H1 (cell line): ENCODE measurements around the gene COL10A1. TPM values are rescaled to one million over a fixed set of nuclear protein-coding genes. Genes with fewer than 3 reads are reported as not detected.

ENCODE experiments used
- CTCF ChIA-PET: fragments of 300-600 bp; sonication (Branson Sonifier 250); formaldehyde crosslinking; loops from one replicate; lab custom pipeline; 2021; ENCODE audit not compliant: partially characterized antibody; lab: Charles Lee
- POLR2A ChIA-PET: fragments of 300-600 bp; sonication (Branson Sonifier 250); formaldehyde crosslinking; loops from one replicate; lab custom pipeline; 2021; ENCODE audit warnings: inconsistent platforms; ENCODE audit not compliant: partially characterized antibody; lab: Charles Lee
- DNase-seq, 2 experiments: peaks; one replicate each; pipeline versions ENCODE4 v3.0.0 to v3.0.0-alpha.2; 2010 to 2022; ENCODE audit warnings: low spot score in 2 of 2, low read depth in 1 of 2, mixed read lengths in 1 of 2
- FAIRE-seq: peaks from 2 replicates; lab custom pipeline; 2011; peaks lifted over from hg19 to GRCh38; lab: Jason Lieb, UNC
- H2AFZ ChIP-seq: 2 replicates; pipeline ENCODE4 v1.8.1; 2012; ENCODE audit warnings: low read length, inconsistent platforms
- H2AK5ac ChIP-seq: 2 replicates; pipeline ENCODE4 v1.6.1; 2013; ENCODE audit warnings: low read depth, low read length
- H2BK120ac ChIP-seq: replicated peaks from 2 replicates; pipeline ENCODE3; 2013; ENCODE audit warnings: low read depth, low read length, inconsistent platforms
- H2BK12ac ChIP-seq: 2 replicates; pipeline ENCODE4 v1.6.1; 2013; ENCODE audit warnings: low read depth, low read length
- H2BK15ac ChIP-seq: 2 replicates; pipeline ENCODE4 v1.6.1; 2013; ENCODE audit warnings: low read length
- H2BK20ac ChIP-seq: 2 replicates; pipeline ENCODE4 v1.6.1; 2013; ENCODE audit warnings: low read length
- H2BK5ac ChIP-seq: 2 replicates; pipeline ENCODE4 v1.6.1; 2013; ENCODE audit warnings: low read depth, low read length
- H3K14ac ChIP-seq: 2 replicates; pipeline ENCODE4 v1.6.1; 2013; ENCODE audit warnings: inconsistent platforms; ENCODE audit not compliant: insufficient read length
- H3K18ac ChIP-seq: 2 replicates; pipeline ENCODE4 v1.6.1; 2013; ENCODE audit warnings: low read length; ENCODE audit errors: extremely low read depth
- H3K23ac ChIP-seq: 2 replicates; pipeline ENCODE4 v1.6.1; 2013; ENCODE audit warnings: inconsistent platforms; ENCODE audit not compliant: insufficient read length
- H3K23me2 ChIP-seq: 2 replicates; pipeline ENCODE4 v1.6.1; 2013; ENCODE audit warnings: low read depth, low read length
- H3K27ac ChIP-seq: 2 replicates; pipeline ENCODE4 v1.6.1; 2011; ENCODE audit warnings: low read depth, low read length, inconsistent platforms
- H3K27me3 ChIP-seq, 4 experiments: replicated peaks in 1 of 4; 1 replicate in 1 of 4; 2 replicates in 3 of 4; pipeline versions ENCODE4 v1.6.1 to v1.8.1; 2011 to 2013; ENCODE audit warnings: low read length in 3 of 4, mild to moderate bottlenecking in 3 of 4, inconsistent platforms in 2 of 4, mixed read lengths in 2 of 4, moderate library complexity in 1 of 4; ENCODE audit not compliant: control insufficient read depth in 3 of 4, insufficient read depth in 3 of 4; ENCODE audit errors: extremely low read depth in 1 of 4
- H3K36me3 ChIP-seq, 4 experiments: 2 replicates each; pipeline versions ENCODE4 v1.6.1 to v1.8.1; 2011 to 2013; ENCODE audit warnings: mild to moderate bottlenecking in 4 of 4, low read length in 3 of 4, moderate library complexity in 2 of 4, control low read depth in 1 of 4, inconsistent platforms in 1 of 4; ENCODE audit not compliant: insufficient read depth in 4 of 4, control insufficient read depth in 2 of 4
- H3K4ac ChIP-seq: replicated peaks from 2 replicates; pipeline ENCODE3; 2013; ENCODE audit warnings: low read length, low read depth, mixed read lengths, inconsistent platforms; ENCODE audit not compliant: insufficient read length
- H3K4me1 ChIP-seq, 4 experiments: replicated peaks in 1 of 4; 1 replicate in 1 of 4; 2 replicates in 3 of 4; pipeline versions ENCODE4 v1.6.1 to v1.8.1; 2011 to 2013; ENCODE audit warnings: low read length in 3 of 4, inconsistent platforms in 2 of 4, mixed read lengths in 1 of 4; ENCODE audit not compliant: insufficient read depth in 4 of 4, control insufficient read depth in 3 of 4
- H3K4me2 ChIP-seq, 2 experiments: 2 replicates each; pipeline versions ENCODE4 v1.6.1 to v1.8.1; 2011 to 2013; ENCODE audit warnings: low read depth in 2 of 2, low read length in 2 of 2, control low read depth in 1 of 2, inconsistent platforms in 1 of 2, mild to moderate bottlenecking in 1 of 2; ENCODE audit not compliant: insufficient read depth in 1 of 2
- H3K4me3 ChIP-seq, 4 experiments: fragments of 200-600, 300-600 bp in 1 of 4; sonication (generic), shearing (Covaris generic), sonication (Bioruptor Twin) in 1 of 4; 2 replicates each; pipeline versions ENCODE4 v1.5.1 to v1.8.1; 2011 to 2016; ENCODE audit warnings: low read length in 4 of 4, low read depth in 3 of 4, control low read depth in 2 of 4, inconsistent platforms in 2 of 4, mild to moderate bottlenecking in 2 of 4, mixed read lengths in 1 of 4, moderate library complexity in 1 of 4; ENCODE audit not compliant: insufficient read depth in 2 of 4; ENCODE audit errors: extremely low read depth in 1 of 4
- H3K56ac ChIP-seq: replicated peaks from 2 replicates; pipeline ENCODE3; 2013; ENCODE audit warnings: low read depth, mild to moderate bottlenecking, mixed read lengths, low read length, inconsistent platforms; ENCODE audit not compliant: insufficient read length
- H3K79me1 ChIP-seq: 2 replicates; pipeline ENCODE4 v1.6.1; 2013; ENCODE audit warnings: low read depth, low read length, control low read depth
- H3K79me2 ChIP-seq, 2 experiments: 2 replicates each; pipeline versions ENCODE4 v1.6.1 to v1.8.1; 2012 to 2013; ENCODE audit warnings: low read length in 2 of 2, mild to moderate bottlenecking in 2 of 2, inconsistent platforms in 1 of 2; ENCODE audit not compliant: insufficient read depth in 2 of 2, control insufficient read depth in 1 of 2
- H3K9ac ChIP-seq, 4 experiments: replicated peaks in 1 of 4; 1 replicate in 1 of 4; 2 replicates in 3 of 4; pipeline versions ENCODE4 v1.6.1 to v1.8.1; 2011 to 2013; ENCODE audit warnings: low read depth in 3 of 4, low read length in 3 of 4, control low read depth in 2 of 4, mild to moderate bottlenecking in 2 of 4, moderate library complexity in 2 of 4, inconsistent platforms in 1 of 4; ENCODE audit errors: extremely low read depth in 1 of 4
- H3K9me3 ChIP-seq, 2 experiments: 2 replicates each; pipeline versions ENCODE4 v1.6.1 to v1.8.1; 2012 to 2013; ENCODE audit warnings: mild to moderate bottlenecking in 2 of 2, moderate library complexity in 2 of 2, control low read depth in 1 of 2, inconsistent platforms in 1 of 2, low read depth in 1 of 2, low read length in 1 of 2, mixed read lengths in 1 of 2; ENCODE audit not compliant: insufficient read depth in 2 of 2
- H4K20me1 ChIP-seq, 2 experiments: replicated peaks in 1 of 2; 2 replicates each; pipeline versions ENCODE3 to v1.8.1; 2011 to 2013; ENCODE audit warnings: inconsistent platforms in 2 of 2, low read length in 2 of 2, mild to moderate bottlenecking in 1 of 2; ENCODE audit not compliant: insufficient read depth in 2 of 2, control insufficient read depth in 1 of 2
- H4K5ac ChIP-seq: 2 replicates; pipeline ENCODE4 v1.6.1; 2013; ENCODE audit warnings: low read length, low read depth, mixed read lengths, inconsistent platforms; ENCODE audit not compliant: insufficient read length
- H4K8ac ChIP-seq: 2 replicates; pipeline ENCODE4 v1.8.0; 2013; ENCODE audit warnings: mild to moderate bottlenecking, moderate library complexity, low read length, inconsistent platforms; ENCODE audit not compliant: insufficient read depth; ENCODE audit errors: extremely low read depth
- H4K91ac ChIP-seq: replicated peaks from 2 replicates; pipeline ENCODE3; 2013; ENCODE audit warnings: low read length, mixed read lengths, inconsistent platforms; ENCODE audit not compliant: insufficient read length
- ASH2L ChIP-seq: fragments of 200-600, 300-600 bp; sonication (generic); IDR thresholded peaks from one replicate; pipeline ENCODE4 v1.7.1; 2017; ENCODE audit warnings: low read length
- CBX8 ChIP-seq: fragments of 300-800, 300-1000 bp; sonication (generic); IDR thresholded peaks from 2 replicates; pipeline ENCODE4 v1.7.1; 2016; ENCODE audit warnings: low read depth, low read length, borderline replicate concordance
- CREB1 ChIP-seq: IDR thresholded peaks from 2 replicates; pipeline ENCODE4 v1.6.1; 2012; ENCODE audit warnings: inconsistent platforms
- CTCF ChIP-seq, 3 experiments: IDR thresholded peaks; 1 replicate in 2 of 3; 2 replicates in 1 of 3; pipeline versions ENCODE4 v1.5.1 to v1.6.1; 2011; ENCODE audit warnings: low read length in 3 of 3, mild to moderate bottlenecking in 3 of 3, inconsistent platforms in 2 of 3, low read depth in 1 of 3, moderate library complexity in 1 of 3; ENCODE audit not compliant: insufficient read depth in 1 of 3; ENCODE audit errors: control extremely low read depth in 1 of 3
- FOSL1 ChIP-seq: IDR thresholded peaks from 2 replicates; pipeline ENCODE4 v1.6.1; 2011; ENCODE audit warnings: mild to moderate bottlenecking, low read depth, low read length, moderate library complexity; ENCODE audit not compliant: insufficient read depth
- JUND ChIP-seq: IDR thresholded peaks from 2 replicates; pipeline ENCODE4 v1.6.1; 2011; ENCODE audit warnings: mild to moderate bottlenecking, improper control_type of control experiment, low read length
- KDM1A ChIP-seq: fragments of 200-600, 300-600 bp; sonication (generic); IDR thresholded peaks from 2 replicates; pipeline ENCODE4 v1.7.1; 2016; ENCODE audit warnings: mild to moderate bottlenecking, low read length, borderline replicate concordance
- KDM5A ChIP-seq: fragments of 200-600 bp; IDR thresholded peaks from 2 replicates; pipeline ENCODE4 v1.7.1; 2012; ENCODE audit warnings: mild to moderate bottlenecking, low read length, inconsistent platforms, mixed read lengths
- MAFK ChIP-seq: IDR thresholded peaks from 2 replicates; pipeline ENCODE4 v1.6.1; 2012; ENCODE audit warnings: low read depth, mild to moderate bottlenecking, improper control_type of control experiment, low read length
- PHF8 ChIP-seq: fragments of 200-600 bp; sonication (generic); conservative IDR thresholded peaks from 2 replicates; pipeline ENCODE4 v1.7.1; 2012; ENCODE audit warnings: low read depth, mild to moderate bottlenecking, inconsistent platforms, low read length, moderate library complexity
- SAP30 ChIP-seq: fragments of 300-600 bp; sonication (generic); IDR thresholded peaks from 2 replicates; pipeline ENCODE4 v1.7.1; 2012; ENCODE audit warnings: low read length, moderate library complexity, mild to moderate bottlenecking, inconsistent platforms; ENCODE audit not compliant: insufficient read depth, insufficient replicate concordance
- SIRT6 ChIP-seq: IDR thresholded peaks from one replicate; pipeline ENCODE4 v1.7.1; 2012; ENCODE audit warnings: low read length, inconsistent platforms
- TEAD4 ChIP-seq: IDR thresholded peaks from 2 replicates; pipeline ENCODE4 v1.6.1; 2012; ENCODE audit warnings: low read depth, low read length, inconsistent platforms, mixed read lengths
- WGBS, 2 experiments: shearing (Covaris generic) in 1 of 2; methylation state at CpG; one replicate each; pipeline versions ENCODE4 v1.1.6 to v1.1.7; 2013 to 2015; ENCODE audit warnings: low lambda C conversion rate in 2 of 2, mixed read lengths in 2 of 2, inconsistent platforms in 1 of 2, low coverage in 1 of 2, missing lambda C conversion rate in 1 of 2; ENCODE audit not compliant: insufficient replicate concordance in 2 of 2, insufficient coverage in 1 of 2, insufficient read length in 1 of 2; ENCODE audit errors: extremely low coverage in 1 of 2, missing lambda C conversion rate in 1 of 2; 5-methylcytosine and 5-hydroxymethylcytosine counted together
- polyA plus RNA-seq, 7 experiments: library from polyadenylated mRNA; depleted of rRNA in 3 of 7; stranded (reverse) in 5 of 7; unstranded in 2 of 7; fragments of >200 nt in 5 of 7; fragments of 200-250 nt in 2 of 7; gene quantifications; 1 replicate in 5 of 7; 2 replicates in 1 of 7; 4 replicates in 1 of 7; pipeline versions ENCODE4 v1.2.1 to v1.2.3, GENCODE V29; 2011 to 2013; ENCODE audit warnings: missing spikeins in 2 of 7, mixed read lengths in 2 of 7
- total RNA-seq: library from RNA; stranded (reverse); fragmentation: NEBNext Ultra II Directional; extraction: Animal tissue kit (Norgen Biotek cat#: 25700); gene quantifications from 2 replicates; pipeline ENCODE4 v1.2.1, GENCODE V29; 2021

Gene COL10A1
- total and polyA plus RNA-seq, 2 of the 8 experiments (the other 6 are each of a cell fraction or from before 2014, with no cell fraction given): not detected

GRCh38 chr6:116175344-116175743, 49.4 kb upstream of the COL10A1 start:
- FAIRE-seq: no peak
- Histone ChIP-seq H3K4me3 (no peak overlapping the region), H2BK5ac (no peak overlapping the region), H3K56ac (no peak overlapping the region), H3K23ac (no peak overlapping the region), H3K79me1 (no peaks in the 10 kb centered on the region), H4K8ac (no peak overlapping the region), H3K4ac (no peak overlapping the region), H3K79me2 (no peaks in the 10 kb centered on the region), H4K5ac (no peak overlapping the region), H3K4me1 (peaks cover 0 to 4% (median 0%) of the 10 kb centered on the region in 4 experiments; a peak in 1 of 7 replicates), H2BK15ac (no peak overlapping the region), H3K23me2 (no peaks in the 10 kb centered on the region; the same call in 1 of the 2 replicates), H2AFZ (no peak overlapping the region), H4K91ac (no peak overlapping the region), H3K18ac (no peak overlapping the region), H3K9me3 (no peaks in the 10 kb centered on the region; a peak in 1 of 4 replicates), H3K27me3 (no peaks in the 10 kb centered on the region), H2BK12ac (no peak overlapping the region), H2BK120ac (no peak overlapping the region), H3K14ac (no peak overlapping the region), H3K27ac (no peak overlapping the region), H2BK20ac (no peak overlapping the region), H2AK5ac (no peak overlapping the region), H3K4me2 (no peak overlapping the region), H4K20me1 (no peaks in the 10 kb centered on the region), H3K36me3 (0 out of 8 replicates have a peak, but pooled peaks cover 0 to 4% (median 0%) of the 10 kb centered on the region in 4 experiments), H3K9ac (no peak overlapping the region)
- CTCF ChIA-PET: no interaction called here
- POLR2A ChIA-PET: no interaction called here
- no peak for DNase-seq
- TF ChIP-seq SIRT6 (no peak), KDM5A (no peak), TEAD4 (no peak), SAP30 (no peak), CBX8 (no peak), JUND (no peak), KDM1A (no peak), FOSL1 (no peak), ASH2L (no peak), MAFK (no peak), CREB1 (no peak), PHF8 (no peak), CTCF (IDR thresholded peaks at IDR 0.05; ENCODE audit: control extremely low read depth in 1 of 3, insufficient read depth in 1 of 3, low read depth in 1 of 3, low read length in 3 of 3) (no peak)
- 89% methylated on average over 2 of the region's 2 CpGs; no CpG with 5 or more reads in 1 of the 2 experiments for WGBS, 2 experiments
